ENCODE data around the gene CAPNS2. TPM values are rescaled to one million over a fixed set of nuclear protein-coding genes. Genes with fewer than 3 reads are reported as not detected.

CAPNS2 gene
- total and polyA plus RNA-seq, 2 of the 13 experiments (the other 11 are each of a cell fraction or from before 2014, with no cell fraction given): 0.29 TPM; not detected in 1

- TF ChIP-seq ZMYM3 (CRISPR knock-in tag; IDR thresholded peaks at IDR 0.05): no peak
- no peak for TF ChIP-seq EED (CRISPR knock-in tag; IDR thresholded peaks at IDR 0.05)
- 0 out of 2 replicates have a peak, but pooled peaks have one; percentile 42 for TF ChIP-seq ERF (CRISPR knock-in tag; IDR thresholded peaks at IDR 0.05)
- no peak for TF ChIP-seq ZNF234 (CRISPR knock-in tag; conservative IDR thresholded peaks at IDR 0.05)
- TF ChIP-seq ZNF431 (CRISPR knock-in tag; IDR thresholded peaks at IDR 0.05; ENCODE audit: borderline replicate concordance, low read depth): no peak
- TF ChIP-seq KDM4B (CRISPR knock-in tag; IDR thresholded peaks at IDR 0.05): no peak
- TF ChIP-seq TBX2 (CRISPR knock-in tag; IDR thresholded peaks at IDR 0.05; ENCODE audit: borderline replicate concordance): peak; percentile 61; the same call in 1 of the 2 replicates
- no peak for TF ChIP-seq ASH2L (IDR thresholded peaks at IDR 0.05; ENCODE audit: insufficient read length, low read depth, low read length)
- TF ChIP-seq NFE2 (CRISPR knock-in tag; IDR thresholded peaks at IDR 0.05): peak; percentile 45; the same call in 1 of the 2 replicates
- no peak for TF ChIP-seq ZNF607 (CRISPR knock-in tag; IDR thresholded peaks at IDR 0.05; ENCODE audit: borderline replicate concordance)
- TF ChIP-seq YEATS2 (CRISPR knock-in tag; IDR thresholded peaks at IDR 0.05; ENCODE audit: borderline replicate concordance): peak; percentile 46; the same call in 1 of the 2 replicates
- no peak for TF ChIP-seq FUBP1 (CRISPR knock-in tag; IDR thresholded peaks at IDR 0.05; ENCODE audit: borderline replicate concordance)
- no peak for TF ChIP-seq MTF2 (CRISPR knock-in tag; IDR thresholded peaks at IDR 0.05; ENCODE audit: borderline replicate concordance)
- peak; percentile 72 for TF ChIP-seq SIX4 (CRISPR knock-in tag; IDR thresholded peaks at IDR 0.05)
- TF ChIP-seq ZNF598 (CRISPR knock-in tag; IDR thresholded peaks at IDR 0.05; ENCODE audit: borderline replicate concordance): no peak
- peak; percentile 95 for TF ChIP-seq NCOA2 (CRISPR knock-in tag; IDR thresholded peaks at IDR 0.05)
- TF ChIP-seq CREM (IDR thresholded peaks at IDR 0.05): peak; percentile 44; the same call in 1 of the 2 replicates
- TF ChIP-seq CREM (CRISPR knock-in tag; IDR thresholded peaks at IDR 0.05): no peak
- peak; percentile 89 for TF ChIP-seq GATAD2A (CRISPR knock-in tag; IDR thresholded peaks at IDR 0.05)
- TF ChIP-seq STAT6 (CRISPR knock-in tag; IDR thresholded peaks at IDR 0.05; ENCODE audit: borderline replicate concordance): no peak
- TF ChIP-seq FOXA3 (CRISPR knock-in tag; IDR thresholded peaks at IDR 0.05): peak; percentile 76
- no peak for TF ChIP-seq ZBTB8A (CRISPR knock-in tag; IDR thresholded peaks at IDR 0.05; ENCODE audit: borderline replicate concordance, low read depth)
- no peak for TF ChIP-seq BCLAF1 (IDR thresholded peaks at IDR 0.05)
- no peak for TF ChIP-seq PHB2 (IDR thresholded peaks at IDR 0.05; ENCODE audit: partially characterized antibody)
- no peak for TF ChIP-seq ZNF563 (CRISPR knock-in tag; IDR thresholded peaks at IDR 0.05)
These were observed 4.9 kb downstream of the CAPNS2 start (continued) for GRCh38 chr16:55571191-55571897.
